IMR-90 (cell line): Measurements from ENCODE around the gene RBM5. TPM values are rescaled to one million over a fixed set of nuclear protein-coding genes. Genes with fewer than 3 reads are reported as not detected.

ENCODE experiments used
- ATAC-seq: fragments of 200-7000 bp; cut with Tn5 transposase; 2 replicates; pipeline ENCODE4 v1.9.1; 2020; ENCODE audit warnings: low read depth, mild to moderate bottlenecking, moderate library complexity
- BruUV-seq: library from RNA; stranded (reverse); fragments of 400-500 nt; replicated peaks from 2 replicates; lab custom pipeline; 2021; lab: Mats Ljungman, UMichigan
- CTCF ChIA-PET: fragments of 300-600 bp; formaldehyde crosslinking; extraction: SDS; loops from one replicate; lab custom pipeline; 2021; ENCODE audit warnings: antibody characterized with exemption; lab: Yijun Ruan, JAX
- POLR2A ChIA-PET: fragments of 300-600 bp; sonication (Branson Sonifier 250); formaldehyde crosslinking; loops from one replicate; lab custom pipeline; 2022; ENCODE audit warnings: antibody characterized with exemption; ENCODE audit not compliant: unreplicated experiment; lab: Charles Lee
- DNase-seq: peaks from one replicate; pipeline ENCODE4 v3.0.0; 2013
- H2AFZ ChIP-seq: replicated peaks from 2 replicates; pipeline ENCODE3; 2013; ENCODE audit warnings: low read length, mild to moderate bottlenecking; ENCODE audit not compliant: poor library complexity
- H2AK5ac ChIP-seq: 2 replicates; pipeline ENCODE4 v1.6.1; 2013; ENCODE audit warnings: low read depth, low read length, inconsistent platforms
- H2AK9ac ChIP-seq: replicated peaks from 2 replicates; pipeline ENCODE3; 2013; ENCODE audit warnings: mild to moderate bottlenecking, low read depth, low read length, moderate library complexity; ENCODE audit not compliant: poor library complexity
- H2BK120ac ChIP-seq: 2 replicates; pipeline ENCODE4 v1.6.1; 2013; ENCODE audit warnings: low read depth, low read length, inconsistent platforms
- H2BK15ac ChIP-seq: 3 replicates; pipeline ENCODE4 v1.6.1; 2013; ENCODE audit warnings: low read depth, low read length, inconsistent platforms
- H2BK20ac ChIP-seq: 2 replicates; pipeline ENCODE4 v1.6.1; 2013; ENCODE audit warnings: low read depth, mild to moderate bottlenecking, inconsistent platforms, low read length, moderate library complexity
- H2BK5ac ChIP-seq: 2 replicates; pipeline ENCODE4 v1.6.1; 2013; ENCODE audit warnings: mild to moderate bottlenecking, low read depth, low read length, inconsistent platforms; ENCODE audit not compliant: poor library complexity, severe bottlenecking
- H3K14ac ChIP-seq: replicated peaks from 2 replicates; pipeline ENCODE4 v1.6.1; 2013; ENCODE audit warnings: low read depth, low read length, inconsistent platforms
- H3K18ac ChIP-seq: 2 replicates; pipeline ENCODE4 v1.6.1; 2013; ENCODE audit warnings: low read depth, low read length, control low read depth
- H3K23ac ChIP-seq: 2 replicates; pipeline ENCODE4 v1.6.1; 2013; ENCODE audit warnings: low read depth, low read length, inconsistent platforms
- H3K27ac ChIP-seq: 2 replicates; pipeline ENCODE4 v1.5.1; 2013; ENCODE audit warnings: mild to moderate bottlenecking, control low read depth, low read length; ENCODE audit not compliant: insufficient read depth
- H3K27me3 ChIP-seq: 2 replicates; pipeline ENCODE4 v1.6.1; 2013; ENCODE audit warnings: low read length; ENCODE audit not compliant: control insufficient read depth, insufficient read depth
- H3K36me3 ChIP-seq: 2 replicates; pipeline ENCODE4 v1.6.1; 2013; ENCODE audit warnings: low read length, mixed read lengths; ENCODE audit not compliant: control insufficient read depth, insufficient read depth
- H3K4ac ChIP-seq: 2 replicates; pipeline ENCODE4 v1.6.1; 2013; ENCODE audit warnings: low read depth, low read length, inconsistent platforms
- H3K4me1 ChIP-seq: 2 replicates; pipeline ENCODE4 v1.6.1; 2013; ENCODE audit warnings: low read length, mixed read lengths; ENCODE audit not compliant: control insufficient read depth, insufficient read depth
- H3K4me2 ChIP-seq: 2 replicates; pipeline ENCODE4 v1.6.1; 2013; ENCODE audit warnings: low read depth, mild to moderate bottlenecking, control low read depth, low read length, moderate library complexity
- H3K4me3 ChIP-seq: 2 replicates; pipeline ENCODE4 v1.5.1; 2013; ENCODE audit warnings: low read depth, mild to moderate bottlenecking, control low read depth, low read length, moderate library complexity; ENCODE audit not compliant: insufficient read depth
- H3K56ac ChIP-seq: 2 replicates; pipeline ENCODE4 v1.6.1; 2013; ENCODE audit warnings: low read length, inconsistent platforms; ENCODE audit not compliant: insufficient read depth; ENCODE audit errors: extremely low read depth
- H3K79me1 ChIP-seq, 2 experiments: 2 replicates each; pipeline ENCODE4 v1.6.1; 2013; ENCODE audit warnings: low read length in 2 of 2, inconsistent platforms in 1 of 2, low read depth in 1 of 2
- H3K9ac ChIP-seq: 2 replicates; pipeline ENCODE4 v1.6.1; 2013; ENCODE audit warnings: low read depth, low read length, control low read depth
- H3K9me1 ChIP-seq: 2 replicates; pipeline ENCODE4 v1.6.1; 2013; ENCODE audit warnings: low read length, inconsistent platforms; ENCODE audit not compliant: insufficient read depth
- H3K9me3 ChIP-seq: 2 replicates; pipeline ENCODE4 v1.6.1; 2013; ENCODE audit warnings: low read length; ENCODE audit not compliant: control insufficient read depth, insufficient read depth
- H4K20me1 ChIP-seq: 2 replicates; pipeline ENCODE4 v1.6.1; 2013; ENCODE audit warnings: low read length, inconsistent platforms; ENCODE audit not compliant: insufficient read depth
- H4K5ac ChIP-seq: 2 replicates; pipeline ENCODE4 v1.6.1; 2013; ENCODE audit warnings: mild to moderate bottlenecking, low read depth, low read length, control low read depth
- H4K8ac ChIP-seq, 2 experiments: 2 replicates each; pipeline ENCODE4 v1.6.1; 2013; ENCODE audit warnings: low read depth in 2 of 2, low read length in 2 of 2, control low read depth in 1 of 2, inconsistent platforms in 1 of 2
- H4K91ac ChIP-seq: 2 replicates; pipeline ENCODE4 v1.6.1; 2013; ENCODE audit warnings: low read depth, low read length, inconsistent platforms; ENCODE audit not compliant: insufficient read depth
- BHLHE40 ChIP-seq: fragments of 150-350 bp; IDR thresholded peaks from 2 replicates; pipeline ENCODE4 v1.6.1; 2016; ENCODE audit warnings: mild to moderate bottlenecking, low read depth, low read length
- CHD1 ChIP-seq: IDR thresholded peaks from 2 replicates; pipeline ENCODE4 v1.6.1; 2012; ENCODE audit warnings: low read depth, low read length, improper control_type of control experiment
- CTCF ChIP-seq: conservative IDR thresholded peaks from 2 replicates; pipeline ENCODE4 v1.5.1; 2012; ENCODE audit warnings: mild to moderate bottlenecking, low read depth, low read length, improper control_type of control experiment
- FOS ChIP-seq: fragments of 150-350 bp; IDR thresholded peaks from 2 replicates; pipeline ENCODE4 v1.6.1; 2016; ENCODE audit warnings: low read depth, low read length
- MAFK ChIP-seq: IDR thresholded peaks from 2 replicates; pipeline ENCODE4 v1.6.1; 2012; ENCODE audit warnings: low read depth, low read length, improper control_type of control experiment
- MAZ ChIP-seq: IDR thresholded peaks from 2 replicates; pipeline ENCODE4 v1.6.1; 2012; ENCODE audit warnings: low read depth, mild to moderate bottlenecking, low read length, improper control_type of control experiment, moderate library complexity, borderline replicate concordance
- NFE2L2 ChIP-seq: fragments of 150-350 bp; IDR thresholded peaks from 2 replicates; pipeline ENCODE4 v1.6.1; 2016; ENCODE audit warnings: low read depth, mild to moderate bottlenecking, low read length
- POLR2A ChIP-seq: IDR thresholded peaks from 2 replicates; pipeline ENCODE4 v1.6.1; 2012; ENCODE audit warnings: mild to moderate bottlenecking, low read depth, low read length
- SMC3 ChIP-seq: fragments of 150-350 bp; IDR thresholded peaks from 2 replicates; pipeline ENCODE4 v1.6.1; 2016; ENCODE audit warnings: low read depth, mild to moderate bottlenecking, antibody characterized with exemption, low read length, moderate library complexity
- USF2 ChIP-seq: fragments of 150-350 bp; IDR thresholded peaks from 2 replicates; pipeline ENCODE4 v1.6.1; 2017; ENCODE audit warnings: mild to moderate bottlenecking, antibody characterized with exemption, low read length, low read depth
- WGBS, 2 experiments: methylation state at CpG; one replicate each; pipeline versions ENCODE4 v1.1.5 to v1.1.7; 2013; ENCODE audit warnings: missing lambda C conversion rate in 2 of 2; ENCODE audit not compliant: insufficient read length in 1 of 2; ENCODE audit errors: extremely low coverage in 2 of 2; 5-methylcytosine and 5-hydroxymethylcytosine counted together
- dilution Hi-C: fragments of 300-500 bp; cut with HindIII; formaldehyde crosslinking; loops from one replicate; pipeline ENCODE4 v1.14.3; 2018; ENCODE audit warnings: low sequenced_read_pairs; ENCODE audit not compliant: unreplicated experiment
- in situ Hi-C: fragments of 300-500 bp; cut with MboI; formaldehyde crosslinking; loops from 3 replicates; pipeline ENCODE4 v1.14.3; 2019; ENCODE audit warnings: low sequenced_read_pairs, inconsistent platforms, mixed read lengths
- intact Hi-C: fragments of 100-400 bp; cut with micrococcal nuclease; formaldehyde crosslinking; loops from 2 replicates; pipeline ENCODE4 v1.10.0; 2022
- polyA plus RNA-seq, 3 experiments: library from polyadenylated mRNA; depleted of rRNA; stranded (reverse); fragments of >200 nt; gene quantifications; 2 replicates each; pipeline ENCODE4 v1.2.3, GENCODE V29; 2012; ENCODE audit warnings: low replicate concordance in 1 of 3
- total RNA-seq: library from RNA; depleted of rRNA; stranded (reverse); fragments of >200 nt; gene quantifications from 2 replicates; pipeline ENCODE4 v1.2.3, GENCODE V29; 2012

Gene RBM5
- total and polyA plus RNA-seq, 2 of the 4 experiments (the other 2 are of a cell fraction) = 121 to 155 TPM

- TF ChIP-seq POLR2A (no peak), CTCF (no peak), NFE2L2 (no peak), MAZ (no peak), USF2 (no peak), FOS (no peak), SMC3 (no peak), BHLHE40 (no peak), CHD1 (no peak), MAFK (no peak)
- Histone ChIP-seq H3K27ac (no peak overlapping the region), H3K9me3 (no peaks in the 10 kb centered on the region), H3K14ac (no peak overlapping the region), H3K9ac (no peak overlapping the region), H2BK120ac (no peak overlapping the region), H3K36me3 (no peaks in the 10 kb centered on the region), H2BK5ac (no peak overlapping the region), H3K4ac (no peak overlapping the region), H3K18ac (no peak overlapping the region), H3K4me1 (peaks cover 31% of the 10 kb centered on the region), H3K79me1 (no peaks in the 10 kb centered on the region), H2AFZ (no peak overlapping the region), H3K56ac (no peak overlapping the region), H2BK20ac (no peak overlapping the region), H2BK15ac (no peak overlapping the region; the same call in 2 of the 3 replicates), H2AK9ac (no peak overlapping the region), H2AK5ac (0 out of 2 replicates have a peak overlapping the region, but pooled peaks have one; percentile 1), H4K8ac (no peak overlapping the region), H3K4me2 (no peak overlapping the region), H3K4me3 (no peak overlapping the region), H4K20me1 (no peaks in the 10 kb centered on the region), H4K5ac (no peak overlapping the region), H3K27me3 (peaks cover 5% of the 10 kb centered on the region; the same call in 1 of the 2 replicates), H4K91ac (no peak overlapping the region), H3K23ac (no peak overlapping the region), H3K9me1 (peaks cover 20% of the 10 kb centered on the region; the same call in 1 of the 2 replicates)
- no peak for ATAC-seq
- WGBS, 2 experiments = 81% methylated on average over 3 of the region's 4 CpGs; no CpG with 5 or more reads in 1 of the 2 experiments
- ChIA-PET CTCF (no interaction called here), POLR2A (no interaction called here)
- dilution Hi-C loops (no loop called here), intact Hi-C loops (no loop called here), in situ Hi-C loops (no loop called here)
- no peak for DNase-seq
- no TSS peak for BruUV-seq
These were observed 39.3 kb downstream of the RBM5 start for GRCh38 chr3:50128001-50128400.
